Measurements from ENCODE around the gene FAF1.

The FAF1 gene

GRCh38 chr1:50681931-50682330 lies 278.1 kb downstream of the FAF1 start:
- no peak for DNase-seq

GRCh38 chr1:50667710-50668356 lies 292.2 kb downstream of the FAF1 start:
- no peak for DNase-seq

GRCh38 chr1:50667272-50667671 lies 292.8 kb downstream of the FAF1 start:
- no peak for DNase-seq

- no peak for DNase-seq
Measured at GRCh38 chr1:50666849-50667248, 293.2 kb downstream of the FAF1 start.

GRCh38 chr1:50665413-50665812 lies 294.7 kb downstream of the FAF1 start:
- no peak for DNase-seq

GRCh38 chr1:50661626-50662025 lies 298.4 kb downstream of the FAF1 start:
- DNase-seq = no peak

- no peak for DNase-seq
Measured at GRCh38 chr1:50659107-50659662, 300.9 kb downstream of the FAF1 start.

- no peak for DNase-seq
Measured at GRCh38 chr1:50658459-50659076, 301.5 kb downstream of the FAF1 start.

GRCh38 chr1:50656931-50657330 lies 303.1 kb downstream of the FAF1 start:
- no peak for DNase-seq

GRCh38 chr1:50651476-50652263 lies 308.4 kb downstream of the FAF1 start:
- DNase-seq = no peak

- no peak for DNase-seq
Measured at GRCh38 chr1:50646526-50646925, 313.5 kb downstream of the FAF1 start.

GRCh38 chr1:50645139-50645538 lies 314.9 kb downstream of the FAF1 start:
- DNase-seq = no peak

GRCh38 chr1:50644447-50645105 lies 315.5 kb downstream of the FAF1 start:
- no peak for DNase-seq

GRCh38 chr1:50637460-50637859 lies 322.6 kb downstream of the FAF1 start:
- no peak for DNase-seq

- no peak for DNase-seq
Measured at GRCh38 chr1:50634251-50634650, 325.8 kb downstream of the FAF1 start.

- DNase-seq = no peak
Measured at GRCh38 chr1:50633465-50633864, 326.6 kb downstream of the FAF1 start.

- no peak for DNase-seq
Measured at GRCh38 chr1:50631161-50631560, 328.9 kb downstream of the FAF1 start.

- no peak for DNase-seq
Measured at GRCh38 chr1:50622259-50622658, 337.8 kb downstream of the FAF1 start.

GRCh38 chr1:50620680-50621329 lies 339.3 kb downstream of the FAF1 start:
- no peak for DNase-seq

- no peak for DNase-seq
Measured at GRCh38 chr1:50615036-50615750, 344.9 kb downstream of the FAF1 start.

GRCh38 chr1:50611675-50612074 lies 348.4 kb downstream of the FAF1 start:
- DNase-seq = no peak

GRCh38 chr1:50610563-50610962 lies 349.5 kb downstream of the FAF1 start:
- no peak for DNase-seq

Measured in activated T-cell treated with anti-CD3 and anti-CD28 coated beads for 4 hours (primary cell).